Fibroblast of mammary gland (primary cell): ENCODE measurements around the gene RAI1.

Source experiments
- DNase-seq: peaks from one replicate; pipeline ENCODE4 v3.0.0-alpha.2; 2010; ENCODE audit warnings: low read depth
- H3K4me3 ChIP-seq: 2 replicates; pipeline ENCODE4 v1.5.1; 2011; ENCODE audit warnings: low read depth, mild to moderate bottlenecking, low read length, moderate library complexity; ENCODE audit not compliant: control insufficient read depth
- CTCF ChIP-seq: conservative IDR thresholded peaks from 2 replicates; pipeline ENCODE4 v1.5.1; 2011; ENCODE audit warnings: low read depth, low read length, inconsistent platforms; ENCODE audit not compliant: control insufficient read depth, insufficient read depth

Gene RAI1

GRCh38 chr17:17830740-17831207 lies 149.5 kb downstream of the RAI1 start:
- DNase-seq = no peak
- no peak overlapping the region for H3K4me3 ChIP-seq
- no peak for TF ChIP-seq CTCF

DNA sequence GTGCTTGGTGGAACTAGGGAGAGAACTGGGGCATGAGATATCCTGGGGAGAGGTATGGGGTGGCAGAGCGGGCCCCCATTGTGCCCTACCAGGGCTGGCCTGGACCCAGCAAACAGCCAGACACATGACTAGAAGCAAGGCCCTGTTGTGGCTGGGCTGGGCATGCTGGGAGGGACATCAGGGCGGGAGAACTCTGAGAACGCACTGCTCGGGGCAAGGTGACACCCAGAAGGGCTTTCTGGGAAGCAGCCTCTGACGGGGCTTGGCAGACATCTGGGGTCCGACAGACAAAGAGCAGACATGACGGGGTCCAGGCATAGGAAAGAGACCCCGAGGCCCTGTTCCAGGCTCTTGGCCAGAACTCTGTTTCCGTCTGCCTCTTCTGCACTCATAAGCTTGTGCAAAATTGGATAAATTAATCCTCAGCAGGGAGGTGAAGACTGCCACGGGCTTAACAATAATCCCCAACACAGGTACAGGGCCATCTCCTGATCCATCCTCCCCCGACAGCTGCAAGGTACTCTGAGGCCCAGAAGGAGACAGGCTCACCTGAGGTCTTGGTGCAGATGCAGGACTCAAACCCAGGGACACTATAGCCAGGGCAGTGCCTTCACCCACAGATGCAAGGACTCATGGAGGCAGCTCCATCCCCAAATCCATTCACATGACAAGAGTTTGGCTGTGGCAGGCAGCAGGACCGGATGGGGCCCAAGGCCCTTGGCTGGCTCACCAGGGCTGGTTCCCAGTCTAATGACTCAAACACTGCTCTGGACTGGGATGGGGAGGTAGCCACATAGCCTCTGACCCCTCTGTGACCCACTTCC lies 150.2 kb downstream of the RAI1 start:
- no peak for TF ChIP-seq CTCF
- no peak for DNase-seq

DNA sequence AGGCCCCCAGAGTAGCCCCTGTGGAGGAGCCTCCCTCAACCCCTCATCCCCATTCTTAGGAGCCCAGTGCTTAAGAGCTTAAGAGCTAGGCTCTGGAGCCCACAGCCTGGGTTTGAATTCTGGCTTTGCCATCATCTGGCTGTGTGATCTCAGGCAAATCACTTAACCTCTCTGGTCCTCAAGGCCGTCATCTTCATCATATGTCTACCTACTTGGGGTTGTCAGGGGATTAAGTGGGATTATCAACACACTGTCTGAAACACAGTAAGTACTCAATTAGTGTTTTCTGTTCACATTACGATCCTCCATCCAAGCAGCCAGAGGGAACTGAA lies 150.7 kb downstream of the RAI1 start:
- H3K4me3 ChIP-seq = no peak overlapping the region
- TF ChIP-seq CTCF = no peak
- DNase-seq = no peak

More for the DNA sequence above, 150.2 kb downstream of the RAI1 start:
- H3K4me3 ChIP-seq = no peak overlapping the region

GRCh38 chr17:17833658-17834357 lies 152.6 kb downstream of the RAI1 start:
- DNase-seq = no peak
- H3K4me3 ChIP-seq = no peak overlapping the region
- TF ChIP-seq CTCF = no peak

- TF ChIP-seq CTCF = no peak
- no peak for DNase-seq
- H3K4me3 ChIP-seq = no peak overlapping the region
Observed at GRCh38 chr17:17834974-17835373, 153.7 kb downstream of the RAI1 start.

- DNase-seq = no peak
- H3K4me3 ChIP-seq = peak overlapping the region; percentile 74
- no peak for TF ChIP-seq CTCF
Observed at GRCh38 chr17:17835415-17836249, 154.4 kb downstream of the RAI1 start.
